Measurements from ENCODE around the gene VPS39. TPM values are rescaled to one million over a fixed set of nuclear protein-coding genes. Genes with fewer than 3 reads are reported as not detected.

Gene VPS39
- total RNA-seq, 1 experiment from 2014 or later = 55.2 TPM

DNA sequence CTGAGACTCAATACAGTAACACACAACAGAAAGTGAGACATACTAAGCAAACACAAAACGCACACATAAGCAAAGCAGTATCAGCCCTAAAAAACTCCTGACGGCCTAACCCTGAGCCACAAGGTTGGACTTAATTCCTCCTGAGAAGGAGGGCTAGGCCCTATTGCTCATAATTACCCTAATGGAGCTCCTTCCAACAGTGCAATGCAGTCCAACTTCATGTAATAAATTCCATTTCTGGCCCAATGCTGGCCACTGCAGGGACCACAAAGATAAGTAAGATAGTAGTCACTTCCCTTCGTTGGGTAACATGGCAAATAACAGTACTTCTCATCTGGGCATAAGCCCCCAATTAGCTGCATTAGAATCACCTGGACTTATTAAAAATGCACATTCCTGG is 4.2 kb downstream of the VPS39 start:
- H3K27me3 ChIP-seq (ENCODE audit: control insufficient read depth, insufficient read depth, low read length) = no peaks in the 10 kb centered on the region
- no peaks in the 10 kb centered on the region for H3K9me3 ChIP-seq (ENCODE audit: control insufficient read depth, insufficient read depth, low read depth, low read length)
- ChIA-PET CTCF (no interaction called here), POLR2A (no interaction called here)
- no peak for ATAC-seq
- intact Hi-C loops (cut with micrococcal nuclease; ENCODE audit: unreplicated experiment) (no loop called here), in situ Hi-C loops (cut with HindIII; ENCODE audit: low pct_unique_long_range_greater_than_20kb, low sequenced_read_pairs) (no loop called here)
- DNase-seq (ENCODE audit: low read depth, low spot score) = no peak
- H3K36me3 ChIP-seq (ENCODE audit: control insufficient read depth, insufficient read depth, low read length) = no peaks in the 10 kb centered on the region
- H3K4me1 ChIP-seq (ENCODE audit: control insufficient read depth, insufficient read depth, low read length) = peaks cover 10% of the 10 kb centered on the region
- TF ChIP-seq TCF7L2 (IDR thresholded peaks at IDR 0.05; ENCODE audit: low read depth, low read length) (no peak), SIN3A (IDR thresholded peaks at IDR 0.05; ENCODE audit: borderline replicate concordance, insufficient read depth, low read depth, low read length) (no peak), POLR2AphosphoS5 (IDR thresholded peaks at IDR 0.05; ENCODE audit: low read depth, low read length) (no peak)
- TF ChIP-seq, protein P1, sequence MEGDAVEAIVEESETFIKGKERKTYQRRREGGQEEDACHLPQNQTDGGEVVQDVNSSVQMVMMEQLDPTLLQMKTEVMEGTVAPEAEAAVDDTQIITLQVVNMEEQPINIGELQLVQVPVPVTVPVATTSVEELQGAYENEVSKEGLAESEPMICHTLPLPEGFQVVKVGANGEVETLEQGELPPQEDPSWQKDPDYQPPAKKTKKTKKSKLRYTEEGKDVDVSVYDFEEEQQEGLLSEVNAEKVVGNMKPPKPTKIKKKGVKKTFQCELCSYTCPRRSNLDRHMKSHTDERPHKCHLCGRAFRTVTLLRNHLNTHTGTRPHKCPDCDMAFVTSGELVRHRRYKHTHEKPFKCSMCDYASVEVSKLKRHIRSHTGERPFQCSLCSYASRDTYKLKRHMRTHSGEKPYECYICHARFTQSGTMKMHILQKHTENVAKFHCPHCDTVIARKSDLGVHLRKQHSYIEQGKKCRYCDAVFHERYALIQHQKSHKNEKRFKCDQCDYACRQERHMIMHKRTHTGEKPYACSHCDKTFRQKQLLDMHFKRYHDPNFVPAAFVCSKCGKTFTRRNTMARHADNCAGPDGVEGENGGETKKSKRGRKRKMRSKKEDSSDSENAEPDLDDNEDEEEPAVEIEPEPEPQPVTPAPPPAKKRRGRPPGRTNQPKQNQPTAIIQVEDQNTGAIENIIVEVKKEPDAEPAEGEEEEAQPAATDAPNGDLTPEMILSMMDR (IDR thresholded peaks at IDR 0.05) = no peak
- TF ChIP-seq, protein P2, sequence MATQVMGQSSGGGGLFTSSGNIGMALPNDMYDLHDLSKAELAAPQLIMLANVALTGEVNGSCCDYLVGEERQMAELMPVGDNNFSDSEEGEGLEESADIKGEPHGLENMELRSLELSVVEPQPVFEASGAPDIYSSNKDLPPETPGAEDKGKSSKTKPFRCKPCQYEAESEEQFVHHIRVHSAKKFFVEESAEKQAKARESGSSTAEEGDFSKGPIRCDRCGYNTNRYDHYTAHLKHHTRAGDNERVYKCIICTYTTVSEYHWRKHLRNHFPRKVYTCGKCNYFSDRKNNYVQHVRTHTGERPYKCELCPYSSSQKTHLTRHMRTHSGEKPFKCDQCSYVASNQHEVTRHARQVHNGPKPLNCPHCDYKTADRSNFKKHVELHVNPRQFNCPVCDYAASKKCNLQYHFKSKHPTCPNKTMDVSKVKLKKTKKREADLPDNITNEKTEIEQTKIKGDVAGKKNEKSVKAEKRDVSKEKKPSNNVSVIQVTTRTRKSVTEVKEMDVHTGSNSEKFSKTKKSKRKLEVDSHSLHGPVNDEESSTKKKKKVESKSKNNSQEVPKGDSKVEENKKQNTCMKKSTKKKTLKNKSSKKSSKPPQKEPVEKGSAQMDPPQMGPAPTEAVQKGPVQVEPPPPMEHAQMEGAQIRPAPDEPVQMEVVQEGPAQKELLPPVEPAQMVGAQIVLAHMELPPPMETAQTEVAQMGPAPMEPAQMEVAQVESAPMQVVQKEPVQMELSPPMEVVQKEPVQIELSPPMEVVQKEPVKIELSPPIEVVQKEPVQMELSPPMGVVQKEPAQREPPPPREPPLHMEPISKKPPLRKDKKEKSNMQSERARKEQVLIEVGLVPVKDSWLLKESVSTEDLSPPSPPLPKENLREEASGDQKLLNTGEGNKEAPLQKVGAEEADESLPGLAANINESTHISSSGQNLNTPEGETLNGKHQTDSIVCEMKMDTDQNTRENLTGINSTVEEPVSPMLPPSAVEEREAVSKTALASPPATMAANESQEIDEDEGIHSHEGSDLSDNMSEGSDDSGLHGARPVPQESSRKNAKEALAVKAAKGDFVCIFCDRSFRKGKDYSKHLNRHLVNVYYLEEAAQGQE (IDR thresholded peaks at IDR 0.05; ENCODE audit: insufficient read depth in 1 of 2, low read depth in 2 of 2, low read length in 1 of 2) = no peak
- no peak overlapping the region for H3K27ac ChIP-seq (ENCODE audit: low read length)
- BruUV-seq (replicated peaks) = no TSS peak
- no peak overlapping the region for H3K4me3 ChIP-seq (ENCODE audit: low read depth in 2 of 2, low read length in 2 of 2)

DNA sequence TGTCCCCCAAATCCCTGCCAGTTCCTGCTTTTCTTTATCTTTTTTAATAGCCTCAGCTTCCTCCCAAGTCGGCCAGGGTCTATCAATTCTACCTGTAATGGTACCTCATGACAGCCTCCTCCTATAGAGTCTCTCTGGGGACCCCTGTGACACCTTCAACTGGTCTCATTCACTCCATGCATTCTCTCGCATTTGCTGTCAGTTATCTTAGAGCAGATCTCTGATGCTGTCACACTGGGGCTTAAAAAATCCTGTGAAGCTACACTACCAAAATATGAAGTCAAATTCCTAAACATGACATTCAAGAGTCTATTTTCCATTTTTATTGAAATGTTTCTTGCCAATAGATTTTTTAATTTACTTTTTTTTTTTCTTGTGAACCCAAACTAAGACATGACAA is 5.5 kb downstream of the VPS39 start:
- Histone ChIP-seq H3K27me3 (ENCODE audit: control insufficient read depth, insufficient read depth, low read length) (no peaks in the 10 kb centered on the region), H3K4me3 (ENCODE audit: low read depth in 2 of 2, low read length in 2 of 2) (no peak overlapping the region), H3K27ac (ENCODE audit: low read length) (no peak overlapping the region), H3K4me1 (ENCODE audit: control insufficient read depth, insufficient read depth, low read length) (peaks cover 5% of the 10 kb centered on the region), H3K36me3 (ENCODE audit: control insufficient read depth, insufficient read depth, low read length) (0 out of 2 replicates have a peak, but pooled peaks cover 3% of the 10 kb centered on the region), H3K9me3 (ENCODE audit: control insufficient read depth, insufficient read depth, low read depth, low read length) (no peaks in the 10 kb centered on the region)
- ATAC-seq (no peak), DNase-seq (ENCODE audit: low read depth, low spot score) (no peak)
- ChIA-PET POLR2A (no interaction called here), CTCF (no interaction called here)
- TF ChIP-seq POLR2AphosphoS5 (IDR thresholded peaks at IDR 0.05; ENCODE audit: low read depth, low read length) (no peak), TCF7L2 (IDR thresholded peaks at IDR 0.05; ENCODE audit: low read depth, low read length) (no peak), SIN3A (IDR thresholded peaks at IDR 0.05; ENCODE audit: borderline replicate concordance, insufficient read depth, low read depth, low read length) (no peak)
- TF ChIP-seq, protein P1 (IDR thresholded peaks at IDR 0.05) = no peak
- TF ChIP-seq, protein P2 (IDR thresholded peaks at IDR 0.05; ENCODE audit: insufficient read depth in 1 of 2, low read depth in 2 of 2, low read length in 1 of 2) = no peak
- in situ Hi-C loops (cut with HindIII; ENCODE audit: low pct_unique_long_range_greater_than_20kb, low sequenced_read_pairs) = no loop called here
- intact Hi-C loops (cut with micrococcal nuclease; ENCODE audit: unreplicated experiment) = no loop called here
- no TSS peak for BruUV-seq (replicated peaks)

All from Panc1 (cell line).